Fibroblast of lung (primary cell): ENCODE measurements around the gene CYP4F11. TPM values are rescaled to one million over a fixed set of nuclear protein-coding genes. Genes with fewer than 3 reads are reported as not detected.
A peak's percentile ranks its signal among the peaks of the same experiment; 100 is the strongest.

Experiments used
- DNase-seq, 2 donors: peaks; one replicate each; pipeline versions ENCODE4 v3.0.0 to v3.0.0-alpha.2; 2010; ENCODE audit warnings: low read depth in 2 of 2
- H2AFZ ChIP-seq: 2 replicates; pipeline ENCODE4 v1.5.1; 2012; ENCODE audit warnings: low read length, control low read depth, inconsistent platforms
- H3K27ac ChIP-seq: 2 replicates; pipeline ENCODE4 v1.5.1; 2011; ENCODE audit warnings: low read length, control low read depth; ENCODE audit not compliant: insufficient read depth
- H3K27me3 ChIP-seq: 2 replicates; pipeline ENCODE4 v1.5.1; 2011; ENCODE audit warnings: mild to moderate bottlenecking, low read length; ENCODE audit not compliant: control insufficient read depth, insufficient read depth
- H3K36me3 ChIP-seq: 2 replicates; pipeline ENCODE4 v1.5.1; 2011; ENCODE audit warnings: low read length; ENCODE audit not compliant: control insufficient read depth, insufficient read depth
- H3K4me1 ChIP-seq: 2 replicates; pipeline ENCODE4 v1.5.1; 2011; ENCODE audit warnings: low read length; ENCODE audit not compliant: control insufficient read depth, insufficient read depth; ENCODE audit errors: extremely low read depth
- H3K4me2 ChIP-seq: 2 replicates; pipeline ENCODE4 v1.5.1; 2011; ENCODE audit warnings: low read length, control low read depth; ENCODE audit not compliant: insufficient read depth; ENCODE audit errors: extremely low read depth
- H3K4me3 ChIP-seq, 4 experiments: fragments of 200-600 bp in 1 of 4; sonication (generic) in 1 of 4; replicated peaks in 1 of 4; 2 replicates each; pipeline ENCODE4 v1.5.1; 2011 to 2016; ENCODE audit warnings: low read length in 4 of 4, low read depth in 3 of 4, mild to moderate bottlenecking in 3 of 4, control low read depth in 2 of 4, inconsistent platforms in 1 of 4, mixed read lengths in 1 of 4; ENCODE audit not compliant: insufficient read depth in 1 of 4; ENCODE audit errors: control extremely low read depth in 1 of 4
- H3K79me2 ChIP-seq: 2 replicates; pipeline ENCODE4 v1.5.1; 2012; ENCODE audit warnings: mild to moderate bottlenecking, low read length, inconsistent platforms; ENCODE audit not compliant: control insufficient read depth, insufficient read depth
- H3K9ac ChIP-seq: 2 replicates; pipeline ENCODE4 v1.5.1; 2011; ENCODE audit warnings: mild to moderate bottlenecking, low read length, control low read depth; ENCODE audit not compliant: insufficient read depth
- H3K9me3 ChIP-seq: 2 replicates; pipeline ENCODE4 v1.5.1; 2012; ENCODE audit warnings: low read depth, low read length; ENCODE audit not compliant: control insufficient read depth, insufficient read depth
- H4K20me1 ChIP-seq: 2 replicates; pipeline ENCODE4 v1.5.1; 2011; ENCODE audit warnings: low read length; ENCODE audit not compliant: control insufficient read depth, insufficient read depth; ENCODE audit errors: extremely low read depth
- EZH2 ChIP-seq: IDR thresholded peaks from 2 replicates; pipeline ENCODE4 v1.5.1; 2012; ENCODE audit warnings: low read length, control low read depth, mild to moderate bottlenecking; ENCODE audit errors: missing control alignments
- polyA plus RNA-seq, 2 donors: library from polyadenylated mRNA; depleted of rRNA in 1 of 2; stranded (reverse) in 1 of 2; unstranded in 1 of 2; fragments of >200 nt; gene quantifications; 2 replicates each; pipeline ENCODE4 v1.2.1, GENCODE V29; 2011 to 2012; ENCODE audit warnings: missing spikeins in 1 of 2
- total RNA-seq: library from RNA; depleted of rRNA; stranded (reverse); fragments of >200 nt; gene quantifications from 2 replicates; pipeline ENCODE4 v1.2.1, GENCODE V29; 2014
- TF ChIP-seq, protein P1 (sequence below), 2 donors: IDR thresholded peaks in 1 of 2; conservative IDR thresholded peaks in 1 of 2; 1 replicate in 1 of 2; 2 replicates in 1 of 2; pipeline ENCODE4 v1.5.1; 2011 to 2012; ENCODE audit warnings: low read length in 2 of 2, control low read depth in 1 of 2, inconsistent platforms in 1 of 2, low read depth in 1 of 2, mild to moderate bottlenecking in 1 of 2

Gene CYP4F11
- total and polyA plus RNA-seq, 2 donors (not counting 1 experiment from before 2014, with no cell fraction given) = not detected

- no peak overlapping the region for H3K9ac ChIP-seq
- TF ChIP-seq, protein P1, sequence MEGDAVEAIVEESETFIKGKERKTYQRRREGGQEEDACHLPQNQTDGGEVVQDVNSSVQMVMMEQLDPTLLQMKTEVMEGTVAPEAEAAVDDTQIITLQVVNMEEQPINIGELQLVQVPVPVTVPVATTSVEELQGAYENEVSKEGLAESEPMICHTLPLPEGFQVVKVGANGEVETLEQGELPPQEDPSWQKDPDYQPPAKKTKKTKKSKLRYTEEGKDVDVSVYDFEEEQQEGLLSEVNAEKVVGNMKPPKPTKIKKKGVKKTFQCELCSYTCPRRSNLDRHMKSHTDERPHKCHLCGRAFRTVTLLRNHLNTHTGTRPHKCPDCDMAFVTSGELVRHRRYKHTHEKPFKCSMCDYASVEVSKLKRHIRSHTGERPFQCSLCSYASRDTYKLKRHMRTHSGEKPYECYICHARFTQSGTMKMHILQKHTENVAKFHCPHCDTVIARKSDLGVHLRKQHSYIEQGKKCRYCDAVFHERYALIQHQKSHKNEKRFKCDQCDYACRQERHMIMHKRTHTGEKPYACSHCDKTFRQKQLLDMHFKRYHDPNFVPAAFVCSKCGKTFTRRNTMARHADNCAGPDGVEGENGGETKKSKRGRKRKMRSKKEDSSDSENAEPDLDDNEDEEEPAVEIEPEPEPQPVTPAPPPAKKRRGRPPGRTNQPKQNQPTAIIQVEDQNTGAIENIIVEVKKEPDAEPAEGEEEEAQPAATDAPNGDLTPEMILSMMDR (conservative IDR thresholded peaks at IDR 0.05 in 1 of 2, IDR thresholded peaks at IDR 0.05 in 1 of 2; ENCODE audit: low read depth in 1 of 2, low read length in 2 of 2) = no peak
- no peak for TF ChIP-seq EZH2
- no peak overlapping the region for H3K4me2 ChIP-seq
- no peaks in the 10 kb centered on the region for H3K36me3 ChIP-seq
- H3K27me3 ChIP-seq = no peaks in the 10 kb centered on the region
- H2AFZ ChIP-seq = no peak overlapping the region
- no peak overlapping the region for H3K4me3 ChIP-seq
- DNase-seq = no peak
- no peaks in the 10 kb centered on the region for H3K9me3 ChIP-seq
- no peaks in the 10 kb centered on the region for H4K20me1 ChIP-seq
- H3K4me1 ChIP-seq = no peaks in the 10 kb centered on the region
- no peaks in the 10 kb centered on the region for H3K79me2 ChIP-seq
- no peak overlapping the region for H3K27ac ChIP-seq
These were observed 64.5 kb downstream of the CYP4F11 start for GRCh38 chr19:15869873-15870272.

- H3K4me1 ChIP-seq = no peaks in the 10 kb centered on the region
- no peak overlapping the region for H2AFZ ChIP-seq
- H3K9me3 ChIP-seq = no peaks in the 10 kb centered on the region
- no peaks in the 10 kb centered on the region for H4K20me1 ChIP-seq
- no peak overlapping the region for H3K4me2 ChIP-seq
- no peaks in the 10 kb centered on the region for H3K27me3 ChIP-seq
- H3K36me3 ChIP-seq = no peaks in the 10 kb centered on the region
- no peak for TF ChIP-seq EZH2
- TF ChIP-seq, protein P1 (conservative IDR thresholded peaks at IDR 0.05 in 1 of 2, IDR thresholded peaks at IDR 0.05 in 1 of 2; ENCODE audit: low read depth in 1 of 2, low read length in 2 of 2) = peak; percentile 34 to 45
- no peak overlapping the region for H3K4me3 ChIP-seq
- peak; percentile 1 to 4 for DNase-seq
- no peak overlapping the region for H3K9ac ChIP-seq
- no peaks in the 10 kb centered on the region for H3K79me2 ChIP-seq
- H3K27ac ChIP-seq = no peak overlapping the region
These were observed 65.2 kb downstream of the CYP4F11 start for GRCh38 chr19:15869109-15869555.

DNA sequence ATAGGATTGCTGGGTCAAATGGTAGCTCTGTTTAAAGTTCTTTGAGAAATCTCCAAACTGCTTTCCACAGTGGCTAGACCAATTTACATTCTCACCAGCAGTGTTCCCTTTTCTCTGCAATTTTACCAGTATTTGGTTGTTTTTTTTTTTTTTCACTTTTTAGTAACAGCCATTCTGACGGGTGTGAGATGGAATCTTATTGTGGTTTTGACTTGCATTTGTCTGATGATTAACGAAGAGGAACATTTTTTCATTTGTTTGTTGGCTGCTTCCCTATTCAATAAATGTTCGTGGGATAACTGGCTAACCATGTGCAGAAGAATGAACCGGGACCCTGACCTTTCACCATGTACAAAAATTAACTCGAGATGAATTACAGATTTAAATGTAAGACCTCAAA, 67.7 kb downstream of the CYP4F11 start:
- Histone ChIP-seq H3K79me2 (no peaks in the 10 kb centered on the region), H3K36me3 (no peaks in the 10 kb centered on the region), H4K20me1 (no peaks in the 10 kb centered on the region), H3K27me3 (no peaks in the 10 kb centered on the region), H3K4me2 (no peak overlapping the region), H3K4me1 (no peaks in the 10 kb centered on the region), H3K9me3 (no peaks in the 10 kb centered on the region), H3K9ac (no peak overlapping the region), H3K27ac (no peak overlapping the region), H3K4me3 (no peak overlapping the region), H2AFZ (no peak overlapping the region)
- no peak for TF ChIP-seq EZH2
- TF ChIP-seq, protein P1 (conservative IDR thresholded peaks at IDR 0.05 in 1 of 2, IDR thresholded peaks at IDR 0.05 in 1 of 2; ENCODE audit: low read depth in 1 of 2, low read length in 2 of 2) = no peak
- DNase-seq = no peak
